ENCODE data around the gene OR7C1. TPM values are rescaled to one million over a fixed set of nuclear protein-coding genes. Genes with fewer than 3 reads are reported as not detected.

Gene OR7C1
- total RNA-seq, 1 donor from 2014 or later: not detected

Other genes starting within 250 kb of the OR7C1 start
- not detected in 2 replicates for gene ADGRE3, start 160.3 kb downstream of the OR7C1 start, total RNA-seq
- 13.0 and 13.8 TPM in 2 replicates for gene ZNF333, start 145.1 kb downstream of the OR7C1 start, total RNA-seq
- 2.7 and 3.6 TPM in 2 replicates for gene ADGRE2, start 56.6 kb downstream of the OR7C1 start, total RNA-seq
- not detected in 2 replicates for gene OR7A5, start within 50 bp of the OR7C1 start, total RNA-seq
- not detected in 2 replicates for gene OR7A10, start 13.7 kb upstream of the OR7C1 start, total RNA-seq
- gene OR7A17, start 50.9 kb upstream of the OR7C1 start, total RNA-seq: not detected in 2 replicates
- gene OR7C2, start 106.3 kb upstream of the OR7C1 start, total RNA-seq: not detected in 2 replicates
- gene SLC1A6, start 144.7 kb upstream of the OR7C1 start, total RNA-seq: not detected in 2 replicates
- not detected in 2 replicates for gene CASP14, start 214.3 kb upstream of the OR7C1 start, total RNA-seq
- gene OR1I1, start 247.0 kb upstream of the OR7C1 start, total RNA-seq: not detected in 2 replicates

Data from activated T-helper 2 cell treated with anti-CD3 and anti-CD28 coated beads, Interferon-gamma antibody, Interleukin-2, Interleukin-4, amounts not matched to agents 10 μg/mL and 5 μg/mL and 100 μg/mL, durations not matched to agents 14 hours and 24 hours and 36 hours (primary cell).